ENCODE results near the gene JARID2. TPM values are rescaled to one million over a fixed set of nuclear protein-coding genes. Genes with fewer than 3 reads are reported as not detected.

Gene JARID2
- total RNA-seq, 1 donor from 2014 or later: 11.7 TPM

DNA sequence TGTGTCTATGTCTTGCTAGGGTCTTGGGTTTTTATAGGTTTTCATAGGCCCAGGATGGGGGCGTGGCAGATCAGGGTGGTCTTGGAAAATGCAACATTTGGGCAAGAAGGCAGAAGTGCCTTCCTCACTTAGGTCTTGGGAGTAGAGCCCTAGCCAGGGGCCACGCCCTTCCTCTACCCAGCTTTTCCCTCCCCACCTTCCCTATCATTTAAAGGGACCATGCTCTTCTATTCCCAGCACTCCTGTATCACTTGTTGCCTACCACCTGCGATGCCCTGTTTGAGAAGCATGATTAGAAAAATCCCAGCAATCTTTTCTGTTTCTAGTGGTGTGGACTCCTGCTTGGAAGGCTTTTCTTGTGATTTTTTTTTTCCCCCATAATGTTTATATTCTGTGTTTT, 190.6 kb downstream of the JARID2 start:
- DNase-seq (ENCODE audit: low read depth in 2 of 2): no peak

DNA sequence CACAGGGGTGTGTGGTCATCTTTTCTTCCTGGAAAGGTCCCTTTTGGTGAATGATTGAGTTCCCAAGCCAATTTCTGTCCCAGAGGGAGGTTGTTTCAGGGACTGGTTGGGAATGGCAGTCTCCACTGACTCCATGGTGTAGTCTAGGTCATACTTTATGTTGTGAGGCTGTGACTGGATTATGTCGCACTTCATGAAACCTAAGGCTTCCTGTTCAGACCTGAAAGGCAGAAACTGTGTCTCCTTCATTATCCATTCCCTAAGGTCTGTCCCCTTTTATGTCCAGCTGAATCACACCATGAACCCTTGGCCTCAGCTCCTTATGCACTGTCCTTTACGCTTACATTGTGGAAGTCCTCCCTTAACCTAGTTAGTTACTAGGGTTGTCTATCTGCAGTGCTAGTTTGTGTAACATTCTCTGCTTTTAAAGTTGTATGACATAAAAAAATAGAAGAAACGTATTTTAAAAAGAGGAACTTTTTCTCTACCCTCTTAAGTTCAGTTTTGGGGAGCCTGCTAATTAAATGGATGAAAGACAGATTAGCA, 191.3 kb downstream of the JARID2 start:
- DNase-seq (ENCODE audit: low read depth in 2 of 2): no peak

DNA sequence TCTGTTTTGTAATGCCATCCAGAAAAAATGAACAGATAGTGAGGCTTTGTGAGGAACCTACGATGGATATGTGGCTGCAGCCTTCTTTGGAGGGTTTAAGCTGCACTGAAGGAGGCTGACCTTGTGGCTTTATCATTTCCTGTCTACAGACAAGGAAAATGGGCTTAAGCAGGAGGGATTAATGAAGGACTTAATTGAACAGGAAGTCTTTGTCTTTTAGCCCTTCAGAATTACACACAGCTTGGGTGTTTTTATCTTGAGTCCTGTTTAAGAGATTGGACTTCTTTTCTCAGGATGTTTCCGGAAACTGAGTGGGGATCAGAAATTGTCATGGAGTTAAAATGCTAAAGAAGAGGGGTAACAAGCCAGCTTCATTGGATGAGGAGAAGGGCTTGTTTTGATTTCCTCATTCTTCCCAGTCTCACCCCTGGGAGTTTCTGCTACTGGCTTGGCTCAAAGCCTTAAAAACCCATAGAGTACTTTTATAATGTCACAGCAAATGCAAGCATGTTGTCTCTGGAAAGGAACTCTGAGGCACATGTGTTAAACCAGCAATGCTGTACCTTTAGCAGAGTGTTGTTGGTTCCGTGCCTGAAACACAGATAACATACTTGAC, 193.6 kb downstream of the JARID2 start:
- DNase-seq (ENCODE audit: low read depth in 2 of 2): peak in 1 of 2 donors; percentile 10

DNA sequence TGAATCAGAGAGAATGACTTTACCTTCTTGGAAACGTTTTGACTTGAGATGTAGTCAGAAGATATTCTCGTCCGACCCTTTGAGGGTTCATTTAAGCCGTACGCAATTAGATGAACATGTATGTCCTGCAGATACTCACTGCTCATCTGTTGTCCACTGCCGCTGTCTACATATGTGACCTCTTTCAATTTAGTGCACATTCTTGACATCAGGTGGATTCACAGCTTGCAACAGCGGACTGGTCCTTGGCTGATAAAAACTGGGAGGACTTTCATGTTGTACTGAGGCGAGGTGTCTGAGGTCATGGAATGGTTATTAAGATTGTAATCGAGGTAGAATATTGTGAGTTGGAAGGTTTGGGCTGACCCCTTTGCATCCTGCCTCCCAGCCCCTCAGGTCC, 194.2 kb downstream of the JARID2 start:
- DNase-seq (ENCODE audit: low read depth in 2 of 2): no peak

DNA sequence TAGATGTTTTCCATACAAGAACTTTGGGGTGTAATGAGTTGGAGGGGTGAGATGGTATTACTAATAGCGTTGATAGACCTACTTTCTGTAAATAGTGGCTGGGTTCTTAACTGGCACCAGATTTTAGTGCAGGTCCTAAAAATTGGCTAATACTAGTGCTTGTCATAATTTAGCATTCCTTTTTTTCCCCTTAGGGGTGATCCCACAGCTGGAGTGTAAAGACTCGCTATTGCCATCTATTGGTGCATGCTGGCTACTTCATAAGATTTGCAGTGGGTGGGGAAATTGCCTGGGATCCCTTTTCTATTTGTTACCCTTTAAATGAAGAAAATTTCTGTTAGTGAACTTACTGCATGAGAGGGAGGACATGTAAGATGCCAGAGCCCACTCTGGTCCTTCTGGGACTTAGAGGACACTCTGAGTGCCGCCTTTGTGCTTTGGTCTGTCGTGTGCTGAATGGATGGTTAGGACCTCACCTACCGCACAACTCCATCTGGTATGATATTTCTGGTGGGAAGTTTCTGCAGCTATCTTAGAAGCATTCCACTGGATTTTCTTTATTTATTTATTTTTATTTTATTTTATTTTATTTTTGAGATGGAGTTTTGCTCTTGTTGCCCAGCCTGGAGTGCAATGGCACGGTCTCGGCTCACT, 195.5 kb downstream of the JARID2 start:
- DNase-seq (ENCODE audit: low read depth in 2 of 2): peak; percentile 64 to 77

DNA sequence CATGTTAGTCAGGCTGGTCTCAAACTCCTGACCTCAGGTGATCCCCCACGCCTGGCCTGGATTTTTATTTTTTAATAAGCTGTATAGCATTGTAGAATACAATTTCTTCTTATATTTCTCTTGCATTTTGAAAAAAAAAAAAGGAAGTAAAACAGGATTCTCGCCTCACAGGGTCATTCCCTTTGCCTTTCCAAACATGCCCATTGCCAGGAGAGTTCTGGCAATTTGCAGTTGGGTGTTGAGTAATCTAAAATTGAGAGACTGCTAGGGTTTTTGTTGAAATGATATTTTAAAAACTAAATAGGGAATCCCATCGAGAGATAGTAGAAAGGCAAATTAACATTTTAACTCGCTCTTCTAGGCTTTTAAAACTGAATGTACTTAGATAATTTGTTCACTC, 196.1 kb downstream of the JARID2 start:
- no peak for DNase-seq (ENCODE audit: low read depth in 2 of 2)

DNA sequence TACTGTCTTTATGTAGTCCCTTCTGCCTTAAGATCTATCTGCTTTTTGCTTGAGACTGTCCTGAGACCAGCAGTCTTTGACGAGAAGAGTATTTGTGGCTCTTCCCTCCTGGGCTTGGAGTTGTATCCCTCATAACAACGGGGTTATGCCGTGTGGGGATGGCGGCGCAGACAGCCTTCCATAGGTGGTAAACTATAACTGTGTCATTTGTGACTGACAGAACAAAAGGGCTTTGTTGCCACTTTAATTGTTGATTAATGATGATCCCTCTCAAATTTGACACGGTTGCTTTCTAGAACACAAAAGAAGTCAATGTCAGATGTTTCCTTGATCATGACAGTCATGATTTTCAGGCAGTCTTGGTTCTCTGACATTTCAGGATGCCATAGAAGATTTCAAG, 196.6 kb downstream of the JARID2 start:
- DNase-seq (ENCODE audit: low read depth in 2 of 2): no peak

DNA sequence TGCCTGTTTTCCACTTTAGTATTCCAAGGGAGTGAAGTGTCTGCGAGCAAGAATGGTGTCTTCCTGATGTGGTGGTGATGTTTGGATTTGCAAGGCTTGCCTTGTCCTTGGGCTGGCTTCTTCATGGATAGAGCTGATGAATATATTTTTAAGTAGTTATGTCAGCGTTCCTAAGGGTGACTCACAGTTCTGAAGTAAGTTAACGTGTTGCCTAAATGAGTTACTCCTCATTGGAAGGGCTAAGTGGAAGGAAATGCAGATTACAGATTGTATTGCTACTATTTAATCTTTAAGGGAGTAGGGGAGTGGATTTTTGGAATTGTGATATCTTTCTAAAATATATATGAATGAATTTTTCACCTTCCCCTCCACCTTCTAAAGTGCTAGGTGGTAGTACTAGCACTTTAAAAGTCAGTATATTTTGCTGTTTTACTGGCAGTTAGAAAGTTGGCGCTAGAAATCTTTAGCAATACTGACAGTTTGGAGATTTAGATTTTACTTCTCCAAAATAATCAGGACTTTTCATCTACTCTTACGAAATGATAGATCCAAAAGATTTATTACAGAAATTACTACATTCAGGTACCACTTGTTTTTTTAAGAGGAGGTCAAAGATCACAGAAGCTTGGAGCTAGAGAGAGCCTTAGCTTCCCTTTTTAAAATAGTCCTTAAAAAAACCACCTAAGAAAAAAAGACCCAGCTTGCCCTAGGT, 197.4 kb downstream of the JARID2 start:
- DNase-seq (ENCODE audit: low read depth in 2 of 2): peak in 1 of 2 donors; percentile 81

DNA sequence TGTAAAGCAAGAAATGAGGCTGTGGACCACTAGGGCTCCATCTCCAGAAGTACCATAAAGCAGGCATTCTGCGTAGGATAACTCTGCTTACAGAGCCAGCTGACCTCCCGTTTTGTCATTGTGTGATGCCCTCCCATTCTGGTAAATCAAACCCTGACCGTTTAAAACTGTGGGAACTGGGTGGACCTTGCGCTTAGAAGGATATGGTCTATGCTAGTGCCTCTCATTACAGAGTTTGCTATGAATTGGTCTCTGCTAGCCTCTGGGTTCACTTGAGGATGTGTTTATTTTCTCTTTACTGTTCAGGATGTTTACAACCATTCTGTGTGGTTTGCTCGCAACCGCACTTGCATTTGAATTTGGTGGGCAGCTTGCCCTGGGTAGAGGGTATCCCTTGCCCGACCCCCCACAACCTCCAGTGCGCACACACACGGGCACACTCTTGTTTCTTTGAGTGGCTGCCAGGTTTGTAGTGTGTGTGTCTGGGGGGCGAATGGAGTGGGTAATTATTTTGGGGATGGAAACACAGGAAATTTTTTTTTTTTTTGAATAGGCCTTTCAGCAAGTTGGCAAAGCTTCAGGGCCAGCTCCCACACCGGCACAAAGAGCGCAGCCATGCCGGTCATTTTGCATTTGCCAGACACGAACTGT, 198.3 kb downstream of the JARID2 start:
- peak in 1 of 2 donors; percentile 29 for DNase-seq (ENCODE audit: low read depth in 2 of 2)

DNA sequence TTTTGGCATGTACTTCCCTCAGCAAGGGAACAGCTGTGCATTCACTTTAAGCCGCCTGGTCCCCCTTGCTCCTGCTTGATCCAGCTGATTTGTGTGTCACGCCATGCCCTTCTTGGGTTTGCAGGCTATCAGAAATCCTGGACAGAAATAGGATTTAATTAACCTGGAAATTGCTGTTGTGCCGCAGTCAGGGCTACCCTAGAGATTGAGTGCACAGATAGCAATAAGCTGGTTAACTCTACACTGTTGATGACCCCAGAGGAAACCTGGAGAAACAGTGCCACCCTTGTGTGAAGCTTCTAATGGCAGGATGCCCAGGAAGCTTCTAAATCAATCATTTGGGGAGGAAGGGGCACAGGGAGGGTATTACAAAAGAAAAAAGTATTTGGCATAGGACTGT, 199.0 kb downstream of the JARID2 start:
- peak in 1 of 2 donors; percentile 16 for DNase-seq (ENCODE audit: low read depth in 2 of 2)

DNA sequence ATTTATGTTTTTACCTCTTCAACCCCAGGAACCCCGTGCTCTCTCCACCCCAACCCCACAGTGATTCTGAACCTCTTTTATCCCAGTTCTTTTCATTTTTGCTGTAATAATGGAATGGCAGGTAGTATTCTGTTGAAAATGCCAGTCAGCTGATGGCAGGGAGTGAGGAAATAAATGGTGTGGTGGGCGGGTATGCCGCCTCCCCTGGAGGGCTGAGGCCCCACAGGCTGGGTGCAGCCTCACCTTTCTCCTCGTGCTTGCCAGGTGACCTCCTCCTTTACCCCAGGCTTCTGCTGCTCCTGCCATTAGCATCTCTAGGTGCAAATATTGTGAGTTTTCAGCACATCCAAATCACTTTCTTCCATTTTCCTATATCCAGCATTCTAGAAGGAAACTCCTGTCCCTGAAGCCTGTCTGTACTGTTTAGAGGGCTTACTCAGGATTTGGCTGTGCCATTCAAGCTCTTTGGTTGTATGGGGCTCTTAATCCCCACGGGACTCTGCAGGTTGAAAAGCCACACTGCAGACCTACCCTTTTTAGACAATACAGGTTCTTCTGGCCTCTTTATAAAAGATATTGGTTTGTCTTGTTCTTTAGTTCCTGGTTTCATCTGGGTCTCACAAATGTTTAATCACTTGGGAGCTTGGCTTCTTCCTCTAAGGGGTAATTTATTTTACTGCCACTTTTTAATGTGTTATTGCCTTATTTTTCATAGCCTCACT, 201.8 kb downstream of the JARID2 start:
- DNase-seq (ENCODE audit: low read depth in 2 of 2): no peak

DNA sequence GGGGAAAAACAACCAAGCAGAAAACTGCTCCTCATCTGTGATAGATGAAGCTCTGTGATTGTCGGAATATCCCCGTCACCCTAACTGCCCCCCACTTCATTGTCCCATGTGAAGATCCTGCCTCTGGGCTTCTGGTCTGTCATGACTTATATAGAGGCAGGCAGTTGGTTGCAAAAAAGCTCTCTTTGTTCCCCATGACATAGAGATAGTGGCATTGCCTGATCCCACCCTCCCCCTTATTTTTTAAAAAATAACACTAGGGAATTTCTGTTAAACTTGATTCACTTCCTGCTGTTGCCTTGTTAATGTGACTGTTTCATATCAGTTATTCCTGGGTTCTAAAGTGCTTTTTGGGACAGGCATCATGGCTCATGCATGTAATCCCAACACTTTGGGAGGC, 203.1 kb downstream of the JARID2 start:
- no peak for DNase-seq (ENCODE audit: low read depth in 2 of 2)

DNA sequence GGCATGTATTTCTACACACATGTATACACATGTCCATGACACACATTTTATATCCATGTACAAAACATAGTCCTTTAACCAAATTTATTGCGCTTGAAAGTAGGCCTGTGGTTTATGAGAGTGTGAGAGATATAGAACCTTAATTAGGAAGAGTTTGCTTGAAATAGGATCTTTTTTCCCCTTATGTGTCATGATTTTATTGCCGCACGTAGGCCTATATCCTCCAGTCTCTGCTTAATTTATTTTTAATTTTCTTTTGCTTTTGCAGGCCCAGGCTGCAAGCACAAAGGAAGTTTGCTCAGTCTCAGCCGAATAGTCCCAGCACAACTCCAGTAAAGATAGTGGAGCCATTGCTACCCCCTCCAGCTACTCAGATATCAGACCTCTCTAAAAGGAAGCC, 205.9 kb downstream of the JARID2 start:
- no peak for DNase-seq (ENCODE audit: low read depth in 2 of 2)

DNA sequence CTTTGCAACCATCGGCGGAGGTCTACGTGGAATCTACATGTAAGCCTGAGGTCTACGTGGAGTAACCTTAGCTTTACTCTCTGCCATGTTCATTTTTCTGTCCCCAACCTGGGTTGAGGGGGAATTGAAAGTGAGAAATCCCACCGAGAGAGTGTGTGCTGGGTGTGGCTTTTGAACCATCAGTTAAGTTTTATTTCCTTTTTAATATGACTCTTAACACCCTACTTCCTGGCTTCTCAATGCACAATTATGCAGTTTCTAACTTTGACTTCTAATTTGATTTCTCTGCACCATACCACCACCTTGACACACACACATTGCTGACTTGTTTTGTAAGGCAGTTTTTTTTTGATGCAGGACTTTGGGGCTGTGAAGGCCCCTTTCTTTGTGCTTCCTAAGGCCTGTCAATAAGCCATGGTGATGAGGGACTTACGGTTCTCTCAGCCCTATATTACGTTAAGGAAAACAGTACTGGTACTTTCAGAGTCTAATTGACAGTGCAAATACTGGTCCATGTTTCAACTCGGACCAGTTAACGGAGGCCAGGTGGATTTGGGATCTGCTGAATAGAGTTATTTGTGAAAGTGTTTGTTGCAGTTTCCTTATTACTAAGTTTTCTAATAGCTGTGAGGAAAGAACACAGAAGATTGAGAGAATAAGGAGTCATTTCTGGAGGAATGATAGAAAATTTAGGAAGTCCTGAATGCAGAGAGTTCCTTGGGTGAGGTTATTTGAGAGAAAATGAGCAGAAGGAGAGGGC, 206.5 kb downstream of the JARID2 start:
- DNase-seq (ENCODE audit: low read depth in 2 of 2): no peak

DNA sequence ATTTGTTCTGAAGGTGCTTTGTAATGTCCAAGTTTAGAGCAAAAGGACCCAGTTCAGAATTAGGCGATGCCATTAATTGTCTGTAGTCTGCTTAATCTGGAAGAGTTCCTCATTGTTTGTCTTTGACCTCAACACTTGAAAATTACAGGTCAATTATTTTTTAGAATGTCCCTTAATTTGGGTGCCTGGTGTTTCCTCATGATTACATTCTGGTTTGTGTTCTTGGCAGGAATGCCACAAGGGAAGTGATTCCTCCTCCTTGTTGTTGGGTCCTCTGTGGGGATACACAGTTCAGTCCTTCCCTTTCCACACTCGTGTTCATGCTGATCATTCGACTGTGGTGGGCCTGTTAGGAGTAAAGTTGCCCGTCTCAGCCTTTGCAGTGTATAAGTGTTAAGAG, 207.3 kb downstream of the JARID2 start:
- no peak for DNase-seq (ENCODE audit: low read depth in 2 of 2)

DNA sequence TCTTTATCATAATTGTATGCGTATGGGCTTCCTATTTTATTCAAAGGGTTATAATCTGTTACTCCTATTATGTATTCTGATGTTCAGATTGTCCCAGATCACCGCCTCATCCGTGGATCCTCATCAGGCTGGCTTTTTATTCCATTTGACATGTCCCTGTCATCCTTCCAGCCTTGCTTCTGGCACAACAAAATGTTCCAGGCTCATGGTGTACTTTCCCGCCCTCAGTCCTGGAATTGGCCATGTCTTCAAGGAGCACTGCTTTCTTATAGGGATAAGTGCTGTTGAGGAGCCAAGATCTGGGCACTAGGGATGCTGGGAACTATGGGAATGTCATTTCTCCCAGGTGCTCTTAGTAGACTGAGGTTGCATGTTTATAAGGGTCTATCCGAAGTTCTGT, 207.8 kb downstream of the JARID2 start:
- DNase-seq (ENCODE audit: low read depth in 2 of 2): no peak

DNA sequence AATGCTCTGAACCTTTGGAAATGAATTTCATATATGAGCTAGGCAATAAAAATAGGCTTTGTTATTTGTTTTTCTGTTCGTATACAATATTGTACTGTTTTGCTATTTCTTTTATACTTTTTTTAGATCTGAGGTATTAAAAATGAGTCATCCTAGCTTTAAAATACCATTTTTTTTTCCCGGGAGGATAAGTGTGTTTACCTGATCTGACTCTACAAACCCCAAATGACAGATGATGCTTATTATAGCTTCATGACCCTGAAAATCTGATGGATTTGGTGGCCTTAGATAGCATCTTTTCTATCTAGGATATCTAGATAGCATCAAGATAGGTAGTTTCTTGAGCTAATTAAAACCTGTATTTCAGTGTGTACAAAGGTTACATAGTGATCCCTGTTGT, 210.6 kb downstream of the JARID2 start:
- DNase-seq (ENCODE audit: low read depth in 2 of 2): no peak

DNA sequence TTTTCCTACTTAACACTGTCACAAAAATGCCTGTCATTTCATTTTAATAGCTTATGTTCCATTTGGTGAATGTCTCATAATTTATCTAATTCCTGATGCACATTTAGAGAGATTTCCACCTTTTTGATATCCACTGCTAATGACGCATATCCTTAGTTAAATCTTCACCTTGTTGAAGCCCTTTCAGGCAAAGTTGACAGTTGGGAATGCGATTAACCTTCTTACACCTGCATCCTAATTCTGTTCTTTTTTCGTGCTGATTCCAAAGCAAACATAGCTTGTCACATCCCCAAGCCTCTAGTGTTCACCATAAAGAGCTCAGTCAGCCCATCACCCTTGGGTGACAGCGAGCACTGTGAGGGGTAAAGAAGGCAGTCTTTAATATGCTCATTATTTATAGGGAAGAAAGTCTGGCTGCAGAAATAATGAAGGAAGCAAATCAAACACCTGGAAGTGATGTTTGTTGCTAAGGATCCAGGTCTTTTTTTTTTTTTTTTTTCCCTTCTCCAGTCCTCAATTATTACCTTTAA, 211.3 kb downstream of the JARID2 start:
- peak in 1 of 2 donors; percentile 30 for DNase-seq (ENCODE audit: low read depth in 2 of 2)

DNA sequence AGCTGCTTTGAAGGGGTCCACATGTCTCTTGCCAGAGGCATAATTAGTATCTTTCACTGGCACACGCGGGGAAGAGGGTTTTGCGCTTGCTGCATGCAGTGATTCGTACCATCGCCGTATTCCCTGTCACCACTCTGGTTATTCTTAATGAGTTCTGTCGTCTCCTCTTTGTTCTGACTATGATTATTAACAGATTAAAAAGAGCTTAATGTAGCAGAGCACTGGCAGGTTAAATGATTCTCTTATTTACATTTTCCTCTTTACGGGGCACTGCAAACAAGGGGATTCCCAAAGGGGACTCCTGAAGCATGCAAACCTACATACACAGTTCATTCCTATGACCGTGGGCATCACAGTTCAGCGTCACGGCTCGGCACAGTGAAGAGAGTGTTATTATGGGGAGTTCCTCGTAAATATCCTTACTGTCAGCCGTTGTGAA, 212.2 kb downstream of the JARID2 start:
- no peak for DNase-seq (ENCODE audit: low read depth in 2 of 2)

DNA sequence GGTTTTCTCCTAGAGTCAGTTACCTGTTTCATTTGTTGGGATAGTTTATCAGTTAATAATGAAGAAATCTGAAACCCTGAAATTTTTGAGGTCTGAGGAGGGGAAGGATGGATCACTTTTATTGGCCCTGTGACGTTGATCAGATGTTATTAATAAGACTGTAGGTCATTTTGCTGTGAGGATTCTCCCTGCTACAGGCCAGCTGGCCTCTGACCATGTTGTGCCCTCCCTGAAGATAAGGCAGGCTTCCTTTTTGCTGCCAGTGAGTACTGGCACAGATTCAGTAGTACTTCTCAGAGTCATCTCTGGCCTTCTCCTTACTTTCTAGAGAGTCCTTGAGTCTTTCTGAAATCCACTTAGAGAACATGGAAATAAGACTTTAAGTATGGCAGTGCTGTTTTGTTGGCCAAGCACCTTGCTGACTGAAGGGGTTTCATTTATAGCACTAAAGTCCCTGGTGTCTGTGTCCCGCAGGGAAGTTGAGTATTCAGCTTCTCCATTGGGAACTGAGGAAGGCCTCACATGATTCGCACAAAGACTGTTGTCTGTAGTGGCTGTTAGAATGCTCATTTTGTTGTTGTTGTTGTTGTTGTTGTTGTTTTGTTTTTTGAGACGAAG, 214.3 kb downstream of the JARID2 start:
- DNase-seq (ENCODE audit: low read depth in 2 of 2): no peak

Data from lung microvascular endothelial cell (primary cell).